Measurements from ENCODE around the gene GPR180. TPM values are rescaled to one million over a fixed set of nuclear protein-coding genes. Genes with fewer than 3 reads are reported as not detected.
A peak's percentile ranks its signal among the peaks of the same experiment; 100 is the strongest.
"Not testable (repeated sequence)": the region's sequence is repeated elsewhere in the genome, so short reads cannot be mapped to it uniquely, and the experiment has no call there.

Gene GPR180
- total and polyA plus RNA-seq, 10 of the 15 experiments (the other 5 are each of a cell fraction or from before 2014, with no cell fraction given) = 1.6 to 7.2 (median 5.3) TPM

DNA sequence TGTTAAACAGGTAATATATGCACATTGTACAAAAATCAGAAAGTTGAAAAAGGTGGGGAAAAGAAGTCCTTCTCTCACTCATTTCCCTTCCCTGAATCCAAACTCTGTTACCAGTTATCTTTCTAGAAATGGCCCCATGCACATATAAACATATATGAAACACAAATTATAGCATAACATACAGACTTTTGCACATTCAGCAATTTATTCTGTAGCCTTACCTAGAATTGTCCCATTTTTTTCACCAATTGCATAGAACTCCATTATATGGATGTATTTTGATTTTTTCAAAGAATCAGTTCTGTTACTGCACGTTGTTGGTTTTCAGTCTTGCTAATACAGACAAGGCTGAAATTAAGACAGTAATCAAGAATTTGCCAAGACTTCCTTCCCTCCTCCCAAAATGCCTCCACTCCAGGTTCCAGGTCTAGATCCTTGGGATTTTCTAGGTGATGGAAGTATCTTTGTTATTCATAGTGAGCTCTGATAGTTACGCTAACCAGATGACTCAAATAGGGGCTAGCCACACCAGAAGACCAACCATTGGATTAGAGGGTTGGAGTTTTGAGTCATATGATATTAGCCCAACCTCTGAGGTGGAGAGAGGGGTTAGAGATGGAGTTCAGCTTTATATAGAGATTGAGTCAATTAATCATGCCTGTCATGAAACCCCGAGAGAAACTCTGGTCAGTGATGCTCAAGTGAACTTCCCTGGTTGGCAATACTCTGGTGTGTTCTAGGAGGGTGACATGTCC lies 30.7 kb downstream of the GPR180 start (continued):
- TF ChIP-seq, protein P1, sequence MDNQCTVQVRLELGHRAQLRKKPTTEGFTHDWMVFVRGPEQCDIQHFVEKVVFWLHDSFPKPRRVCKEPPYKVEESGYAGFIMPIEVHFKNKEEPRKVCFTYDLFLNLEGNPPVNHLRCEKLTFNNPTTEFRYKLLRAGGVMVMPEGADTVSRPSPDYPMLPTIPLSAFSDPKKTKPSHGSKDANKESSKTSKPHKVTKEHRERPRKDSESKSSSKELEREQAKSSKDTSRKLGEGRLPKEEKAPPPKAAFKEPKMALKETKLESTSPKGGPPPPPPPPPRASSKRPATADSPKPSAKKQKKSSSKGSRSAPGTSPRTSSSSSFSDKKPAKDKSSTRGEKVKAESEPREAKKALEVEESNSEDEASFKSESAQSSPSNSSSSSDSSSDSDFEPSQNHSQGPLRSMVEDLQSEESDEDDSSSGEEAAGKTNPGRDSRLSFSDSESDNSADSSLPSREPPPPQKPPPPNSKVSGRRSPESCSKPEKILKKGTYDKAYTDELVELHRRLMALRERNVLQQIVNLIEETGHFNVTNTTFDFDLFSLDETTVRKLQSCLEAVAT (IDR thresholded peaks at IDR 0.05) = no peak

- H3K27me3 ChIP-seq (replicated peaks in 1 of 2; ENCODE audit: control insufficient read depth in 2 of 2, insufficient read depth in 2 of 2, low read length in 1 of 2); H3K4me2 ChIP-seq (ENCODE audit: control insufficient read depth, insufficient read depth); POLR2A ChIA-PET; in situ Hi-C loops (cut with MboI); H4K20me1 ChIP-seq (ENCODE audit: control insufficient read depth, insufficient read depth); H3K9ac ChIP-seq (ENCODE audit: control insufficient read depth, insufficient read depth, low read length); H2AFZ ChIP-seq (ENCODE audit: control insufficient read depth, low read depth, low read length); FAIRE-seq; H3K4me1 ChIP-seq (ENCODE audit: control insufficient read depth, insufficient read depth, low read length); BruUV-seq (replicated peaks); H3K79me2 ChIP-seq (ENCODE audit: control insufficient read depth, insufficient read depth, low read length); H3K4me3 ChIP-seq; H3K9me3 ChIP-seq (replicated peaks; ENCODE audit: control insufficient read depth, insufficient read depth, low read length); H3K36me3 ChIP-seq (ENCODE audit: control insufficient read depth in 2 of 2, insufficient read depth in 2 of 2, low read length in 1 of 2); H3K27ac ChIP-seq (ENCODE audit: control insufficient read depth, insufficient read depth); DNase-seq (ENCODE audit: low read depth, low spot score); intact Hi-C loops (cut with micrococcal nuclease; ENCODE audit: unreplicated experiment): not testable (repeated sequence)
- ChIA-PET SMC1A (ENCODE audit: uncharacterized antibody, unreplicated experiment) (interaction anchor here (1.0 to 1.3 kb wide), 2 partner anchors 9 to 768 kb away, joined by 3 read pairs; no protein-coding TSS in a partner anchor), CTCF (interaction anchor here (0.8 kb wide), 1 partner anchor 19 kb away, joined by 3 read pairs; no protein-coding TSS in a partner anchor), RAD21 (ENCODE audit: unreplicated experiment) (interaction anchor here (0.6 kb wide), 1 partner anchor 1037 kb away, joined by 3 read pairs; no protein-coding TSS in a partner anchor)
- ATAC-seq = peak; percentile 48
- WGBS (ENCODE audit: insufficient coverage, insufficient replicate concordance, low lambda C conversion rate, missing lambda C conversion rate) = 20% methylated on average over 5 of the region's 5 CpGs
These were observed 34.4 kb downstream of the GPR180 start for GRCh38 chr13:94636096-94636495.
